Activated CD8-positive, alpha-beta memory T cell treated with anti-CD3 and anti-CD28 coated beads, Interleukin-2, amount 50 U/mL, for 48 hours (primary cell): ENCODE data around the gene DPYSL5.
"Not testable (repeated sequence)": the region's sequence is repeated elsewhere in the genome, so short reads cannot be mapped to it uniquely, and the experiment has no call there.

Source experiments
- DNase-seq: peaks from one replicate; pipeline ENCODE4 v3.0.0-alpha.2; 2020

The DPYSL5 gene

GRCh38 chr2:26875808-26876207 lies 27.9 kb downstream of the DPYSL5 start:
- DNase-seq: no peak

DNA sequence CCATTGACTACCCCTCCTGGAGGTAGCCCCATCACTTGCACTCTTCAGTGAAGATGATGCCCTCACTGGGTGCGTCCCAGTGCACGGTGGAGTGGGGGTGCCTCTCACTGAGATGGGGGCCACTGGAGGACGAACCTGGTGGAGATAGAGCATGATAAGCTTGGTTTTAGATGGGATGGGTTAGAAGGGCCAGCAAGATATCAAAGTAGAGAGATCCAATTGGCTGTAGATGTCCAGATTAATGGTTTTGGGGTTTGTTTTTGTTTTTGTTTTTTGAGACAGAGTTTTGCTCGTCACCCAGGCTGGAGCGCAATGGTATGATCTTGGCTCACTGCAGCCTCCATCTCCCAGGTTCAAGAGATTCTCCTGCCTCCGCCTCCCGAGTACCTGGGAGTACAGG lies 28.3 kb downstream of the DPYSL5 start:
- no peak for DNase-seq

DNA sequence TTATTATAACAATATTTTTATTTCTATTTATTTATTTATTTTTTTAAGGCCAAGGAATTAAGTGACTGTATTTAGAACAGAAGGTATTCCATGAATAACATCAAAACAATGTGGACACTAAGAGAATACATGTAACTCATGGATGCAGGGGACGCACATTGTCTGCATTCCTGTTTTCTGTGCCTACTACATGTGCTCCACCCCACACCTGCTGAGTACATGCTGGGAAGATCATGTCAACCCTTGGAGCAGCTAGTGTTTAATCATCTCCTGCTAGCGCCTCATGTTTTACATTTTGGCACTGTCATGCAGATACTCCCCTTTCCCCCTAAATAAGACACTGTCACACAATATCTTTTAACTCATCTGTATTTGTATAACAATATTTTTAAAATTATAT lies 29.3 kb downstream of the DPYSL5 start:
- DNase-seq: no peak

DNA sequence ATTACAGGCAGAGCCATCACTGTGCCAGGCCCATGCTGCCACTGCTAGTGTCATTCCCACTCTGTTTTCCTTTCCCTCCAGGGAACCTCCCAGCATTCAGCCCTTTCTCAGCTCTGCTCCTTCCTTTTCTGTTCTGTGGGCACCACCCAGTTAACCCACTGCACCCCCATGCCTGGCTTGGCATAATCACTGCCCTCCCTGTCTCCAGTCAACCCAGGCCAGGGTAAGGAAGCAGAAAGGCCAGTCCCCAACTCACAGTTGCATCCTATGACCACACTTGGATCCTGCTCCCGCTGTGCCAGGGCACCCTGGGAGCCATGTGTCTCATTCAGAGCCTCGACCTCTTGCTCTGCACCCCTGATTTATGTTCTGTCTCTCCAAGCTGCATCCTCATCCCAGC lies 32.2 kb downstream of the DPYSL5 start:
- DNase-seq: no peak

DNA sequence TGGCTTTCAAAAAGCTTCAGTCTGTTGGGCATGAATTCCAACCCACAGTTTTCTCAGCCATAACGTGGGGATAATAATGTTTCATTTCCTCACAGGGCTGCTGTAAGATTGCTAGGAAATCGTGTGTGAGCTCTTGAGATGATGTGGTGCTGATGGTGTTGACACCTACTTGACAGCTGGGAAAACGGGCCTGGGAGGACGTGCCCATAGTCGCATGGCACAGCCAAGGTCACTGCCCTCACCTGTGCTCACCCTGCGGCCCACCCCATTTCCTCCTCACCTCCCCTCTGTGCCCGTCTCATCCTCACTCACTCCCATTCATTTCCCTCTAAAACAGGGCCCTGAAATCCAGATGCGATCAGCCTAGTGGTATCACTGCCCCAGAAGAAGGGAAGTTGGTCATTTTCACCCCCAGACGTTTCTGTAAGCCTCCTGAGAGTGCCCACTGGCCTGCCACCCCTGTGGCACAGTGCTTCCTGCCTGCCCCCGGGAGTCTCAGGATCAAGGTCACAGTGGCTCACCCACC lies 33.0 kb downstream of the DPYSL5 start:
- no peak for DNase-seq

DNA sequence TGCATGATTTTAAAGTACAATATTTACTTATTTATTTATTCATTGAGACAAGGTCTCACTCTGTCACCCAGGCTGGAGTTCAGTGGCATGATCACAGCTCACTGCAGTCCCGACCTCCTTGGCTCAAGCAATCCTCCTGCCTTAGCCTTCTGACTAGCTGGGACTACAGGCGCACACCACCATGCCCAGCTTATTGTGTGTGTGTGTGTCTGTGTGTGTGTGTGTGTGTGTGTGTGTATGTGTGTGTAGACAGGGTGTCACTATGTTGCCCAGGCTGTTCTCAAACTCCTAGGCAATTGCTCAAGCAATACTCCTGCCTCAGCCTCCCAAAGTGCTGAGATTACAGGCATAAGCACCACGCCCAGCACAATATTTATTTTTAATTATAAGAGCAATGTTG lies 34.3 kb downstream of the DPYSL5 start:
- not testable (repeated sequence) for DNase-seq

- no peak for DNase-seq
These were observed 36.0 kb downstream of the DPYSL5 start for GRCh38 chr2:26883956-26884355.

GRCh38 chr2:26884486-26884885 lies 36.6 kb downstream of the DPYSL5 start:
- no peak for DNase-seq

- no peak for DNase-seq
These were observed 37.9 kb downstream of the DPYSL5 start for GRCh38 chr2:26885651-26886329.

- DNase-seq: no peak
These were observed 38.8 kb downstream of the DPYSL5 start for GRCh38 chr2:26886736-26887135.

GRCh38 chr2:26887151-26887550 lies 39.2 kb downstream of the DPYSL5 start:
- no peak for DNase-seq

DNA sequence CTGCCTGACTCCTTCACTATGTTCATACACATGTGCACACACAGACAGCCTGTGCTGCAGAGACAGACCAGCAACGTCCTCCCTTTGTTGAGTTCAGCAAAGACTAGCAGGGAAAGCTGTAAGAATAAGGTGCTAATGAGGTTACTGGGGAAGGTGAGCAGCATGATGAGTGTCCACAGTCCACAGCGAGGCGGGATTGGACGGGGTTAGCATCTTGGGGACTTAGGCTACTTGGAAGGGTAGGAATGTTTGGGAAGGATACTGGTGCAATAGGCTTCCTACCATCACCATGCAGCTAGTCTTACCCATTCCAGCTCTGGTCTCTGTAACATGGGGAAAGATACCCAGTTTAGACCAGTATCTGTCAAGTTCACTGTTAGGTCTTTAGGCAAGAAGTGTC lies 41.9 kb downstream of the DPYSL5 start:
- DNase-seq: no peak

- no peak for DNase-seq
These were observed 42.5 kb downstream of the DPYSL5 start for GRCh38 chr2:26890341-26891000.

DNA sequence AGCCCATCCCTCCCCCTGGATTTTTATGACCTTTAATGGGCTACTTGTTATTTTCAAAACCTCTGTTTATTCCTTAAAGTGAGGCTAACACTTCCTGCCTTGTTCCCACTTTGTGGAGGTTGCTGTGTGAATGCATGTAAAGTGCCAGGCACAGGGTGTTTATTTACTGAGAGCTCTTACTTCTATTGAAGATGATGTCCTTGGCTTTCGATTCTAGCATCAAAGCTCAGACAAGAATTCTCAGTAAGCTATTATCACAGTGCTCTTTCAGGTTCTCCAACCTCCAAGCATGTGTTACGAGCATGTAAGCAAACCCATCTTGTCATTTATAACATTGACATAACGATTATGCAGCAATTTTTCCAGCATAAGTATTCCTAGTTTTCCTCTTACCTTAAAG lies 44.2 kb downstream of the DPYSL5 start:
- DNase-seq: no peak

GRCh38 chr2:26892922-26893524 lies 45.1 kb downstream of the DPYSL5 start:
- DNase-seq: no peak

DNA sequence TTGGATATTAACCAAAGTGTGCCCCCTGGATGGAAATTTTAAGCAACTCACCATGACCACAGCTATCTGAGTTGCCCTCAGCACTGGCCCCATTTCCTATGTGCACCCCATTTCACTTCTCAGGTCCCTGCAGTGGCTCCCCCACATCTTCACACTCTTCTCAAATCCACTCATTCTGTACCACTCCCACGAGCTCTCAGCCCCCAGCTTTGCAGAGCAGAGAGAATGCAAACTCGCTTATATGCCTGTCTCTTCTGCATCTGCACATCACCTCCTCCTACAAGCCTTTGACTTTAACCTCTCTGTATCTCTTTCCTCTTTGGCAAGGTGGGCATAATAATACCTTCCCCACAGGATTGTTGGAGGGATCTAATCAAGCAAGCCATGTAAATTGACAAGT lies 46.2 kb downstream of the DPYSL5 start:
- no peak for DNase-seq

GRCh38 chr2:26897807-26898479 lies 50.0 kb downstream of the DPYSL5 start:
- no peak for DNase-seq

DNA sequence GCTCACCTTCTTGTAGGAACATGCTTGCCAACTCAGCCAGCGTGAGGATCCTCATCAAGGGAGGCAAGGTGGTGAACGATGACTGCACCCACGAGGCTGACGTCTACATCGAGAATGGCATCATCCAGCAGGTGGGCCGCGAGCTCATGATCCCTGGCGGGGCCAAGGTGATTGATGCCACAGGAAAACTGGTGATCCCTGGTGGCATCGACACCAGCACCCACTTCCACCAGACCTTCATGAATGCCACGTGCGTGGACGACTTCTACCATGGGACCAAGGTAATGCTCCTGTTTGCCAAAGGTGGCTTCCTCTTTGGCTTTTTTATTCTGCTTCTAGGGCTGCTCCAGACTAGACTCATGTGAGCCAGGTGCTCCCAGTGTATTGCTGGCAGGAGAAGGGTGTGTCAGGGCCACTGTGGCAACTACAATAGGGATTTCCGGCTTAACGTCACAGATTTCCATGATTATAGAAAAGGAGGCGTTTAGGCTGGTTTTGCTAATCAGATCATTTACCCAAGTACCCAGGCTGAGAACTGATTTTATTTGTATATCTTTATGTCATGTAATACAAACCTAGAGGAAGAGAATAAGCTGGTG lies 50.6 kb downstream of the DPYSL5 start:
- no peak for DNase-seq

DNA sequence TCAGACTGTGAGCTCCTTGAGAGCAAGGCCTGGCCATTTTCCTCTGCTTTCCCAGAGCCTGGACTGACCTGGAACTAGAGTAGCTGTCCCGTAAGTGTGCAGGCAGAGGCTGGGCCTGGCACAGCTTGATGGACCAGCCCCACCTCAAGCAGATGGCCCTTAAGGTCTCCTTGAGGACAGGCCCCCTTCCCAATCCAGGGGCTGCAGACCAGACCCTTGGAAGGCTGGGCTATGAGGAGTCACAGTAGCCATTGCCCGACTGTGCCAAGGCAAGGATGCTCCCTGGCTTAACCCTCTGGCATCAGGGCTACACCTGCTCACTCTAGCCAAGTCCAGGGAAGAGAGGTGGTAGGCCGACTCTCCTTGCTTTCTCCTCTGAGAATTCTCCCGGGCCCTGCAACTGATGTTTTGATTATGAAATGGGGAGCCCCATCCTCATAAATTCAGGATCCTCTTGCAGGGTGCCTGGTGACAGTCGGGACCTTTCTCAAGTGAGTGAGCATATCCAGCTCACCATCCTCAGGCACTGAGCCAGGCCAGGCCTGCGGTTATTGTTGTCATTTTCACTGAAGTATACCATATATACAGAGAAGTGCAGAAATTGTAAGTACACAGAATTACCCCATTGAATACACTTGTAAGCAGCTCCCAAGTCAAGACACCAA lies 51.7 kb downstream of the DPYSL5 start:
- DNase-seq: no peak

DNA sequence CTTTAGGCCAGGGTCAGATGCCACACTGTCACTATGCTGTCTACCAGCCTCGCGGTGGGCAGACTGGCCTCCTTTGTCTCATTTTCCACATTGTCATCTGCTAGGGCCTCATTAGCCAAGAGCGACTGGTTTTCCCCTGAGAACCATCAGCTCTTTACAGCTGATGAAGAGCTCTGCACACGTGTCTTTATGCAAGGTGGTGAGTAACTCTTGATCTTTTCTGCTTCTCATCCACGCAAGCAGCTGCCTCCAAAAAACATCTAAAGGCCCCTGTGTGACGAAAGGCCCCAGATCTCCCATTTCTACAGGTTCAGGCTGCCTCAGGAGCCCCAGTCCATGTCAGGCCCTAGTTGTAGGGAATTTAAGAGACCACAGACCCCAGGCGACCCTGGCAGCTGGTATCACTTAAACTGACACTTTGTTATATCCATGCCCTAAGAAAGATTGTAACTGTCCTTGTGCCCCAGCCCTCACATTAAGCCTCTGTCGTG lies 52.9 kb downstream of the DPYSL5 start:
- DNase-seq: no peak

DNA sequence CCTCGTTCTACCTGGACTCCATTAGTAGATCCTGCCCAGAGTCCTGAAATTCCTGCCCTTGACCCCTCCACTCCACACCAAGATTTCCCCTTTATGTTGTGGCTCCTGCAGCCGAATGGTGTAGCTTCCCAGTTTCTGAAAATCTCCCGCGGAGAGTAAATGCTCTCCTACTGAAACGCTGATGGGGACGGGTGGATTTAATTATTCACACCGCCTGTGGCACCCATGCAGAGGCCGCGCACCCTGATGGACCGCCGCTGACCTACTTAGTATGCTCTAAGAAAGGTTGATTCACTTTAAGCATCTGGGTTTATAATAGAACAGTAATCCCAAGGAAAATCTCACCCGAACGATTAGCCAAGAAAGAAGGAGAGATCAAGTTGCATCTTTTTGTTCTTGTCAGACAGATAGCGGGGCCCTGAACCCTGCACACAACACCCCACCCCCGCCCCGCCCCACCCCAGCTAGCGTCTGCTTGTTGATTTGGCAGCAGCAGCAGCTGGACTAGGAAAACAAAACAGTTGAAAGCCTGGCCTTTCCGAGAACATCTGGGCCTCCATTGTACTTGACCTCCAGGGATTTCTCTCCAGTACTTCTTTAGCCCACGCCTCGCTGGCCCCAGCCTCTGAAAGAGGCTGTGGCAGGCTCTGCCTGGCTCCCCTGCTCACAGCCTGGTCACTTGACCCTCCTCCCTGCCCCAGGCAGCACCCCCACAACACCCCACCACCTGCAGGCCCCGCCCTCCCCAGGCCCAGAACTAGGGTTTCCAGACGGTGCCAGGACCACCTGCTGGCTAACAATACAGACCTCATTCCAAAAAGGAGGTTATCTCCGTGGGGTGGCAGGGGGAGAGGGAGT lies 53.6 kb downstream of the DPYSL5 start:
- DNase-seq: no peak

- no peak for DNase-seq
These were observed 55.7 kb downstream of the DPYSL5 start for GRCh38 chr2:26903676-26904075.
